GM12878 (cell line): ENCODE results near the gene PMF1. TPM values are rescaled to one million over a fixed set of nuclear protein-coding genes. Genes with fewer than 3 reads are reported as not detected.

Experiments
- BHLHE40 ChIP-seq, 2 experiments: fragments of 450-650 bp in 1 of 2; IDR thresholded peaks; 2 replicates each; pipeline ENCODE4 v1.6.1; 2011 to 2017; ENCODE audit warnings: low read depth in 2 of 2, borderline replicate concordance in 1 of 2, improper control_type of control experiment in 1 of 2, low read length in 1 of 2, mild to moderate bottlenecking in 1 of 2
- CEBPB ChIP-seq, 2 experiments: fragments of 150-350 bp in 1 of 2; IDR thresholded peaks; 2 replicates each; pipeline ENCODE4 v1.6.1; 2012 to 2014; ENCODE audit warnings: low read depth in 2 of 2, low read length in 2 of 2, borderline replicate concordance in 1 of 2, inconsistent platforms in 1 of 2
- E2F4 ChIP-seq: IDR thresholded peaks from 2 replicates; pipeline ENCODE4 v1.6.1; 2012; ENCODE audit warnings: low read depth, low read length, improper control_type of control experiment
- FOS ChIP-seq: IDR thresholded peaks from 3 replicates; pipeline ENCODE4 v1.6.1; 2011; ENCODE audit warnings: borderline replicate concordance; ENCODE audit not compliant: insufficient read length; ENCODE audit errors: extremely low read depth
- HDAC2 ChIP-seq: fragments of 200-600 bp; sonication (generic); IDR thresholded peaks from 2 replicates; pipeline ENCODE4 v1.6.1; 2017
- IKZF2 ChIP-seq, 2 experiments: fragments of 450-650 bp; IDR thresholded peaks; 2 replicates each; pipeline ENCODE4 v1.6.1; 2017; ENCODE audit warnings: mild to moderate bottlenecking in 2 of 2, moderate library complexity in 2 of 2
- JUNB ChIP-seq: IDR thresholded peaks from 2 replicates; pipeline ENCODE4 v1.6.1; 2016; ENCODE audit warnings: antibody characterized with exemption, mild to moderate bottlenecking
- MEF2B ChIP-seq: fragments of 450-650 bp; IDR thresholded peaks from 2 replicates; pipeline ENCODE4 v1.6.1; 2018; ENCODE audit warnings: mild to moderate bottlenecking, moderate library complexity; ENCODE audit not compliant: partially characterized antibody, poor library complexity, severe bottlenecking
- MTA3 ChIP-seq: IDR thresholded peaks from 2 replicates; pipeline ENCODE4 v1.6.1; 2012; ENCODE audit warnings: low read length, inconsistent platforms, borderline replicate concordance
- POLR2A ChIP-seq: IDR thresholded peaks from 2 replicates; pipeline ENCODE4 v1.6.1; 2011; ENCODE audit warnings: low read depth, mild to moderate bottlenecking, low read length
- POLR2AphosphoS5 ChIP-seq: IDR thresholded peaks from 2 replicates; pipeline ENCODE4 v1.6.1; 2011; ENCODE audit warnings: mild to moderate bottlenecking, low read length, inconsistent platforms
- RBBP5 ChIP-seq: fragments of 200-600 bp; sonication (generic); conservative IDR thresholded peaks from 2 replicates; pipeline ENCODE4 v1.6.1; 2016
- SKIL ChIP-seq: fragments of 450-650 bp; IDR thresholded peaks from 2 replicates; pipeline ENCODE4 v1.6.1; 2017; ENCODE audit warnings: mild to moderate bottlenecking, low read depth, inconsistent platforms; ENCODE audit not compliant: poor library complexity, severe bottlenecking
- SREBF1 ChIP-seq: IDR thresholded peaks from 2 replicates; pipeline ENCODE4 v1.6.1; 2012; ENCODE audit warnings: mild to moderate bottlenecking, low read length
- STAT3 ChIP-seq: IDR thresholded peaks from 2 replicates; pipeline ENCODE4 v1.6.1; 2011; ENCODE audit warnings: low read depth, low read length, improper control_type of control experiment
- SUZ12 ChIP-seq: fragments of 200-600 bp; sonication (generic); IDR thresholded peaks from one replicate; pipeline ENCODE4 v1.6.1; 2018; ENCODE audit warnings: antibody characterized with exemption, mild to moderate bottlenecking; ENCODE audit not compliant: unreplicated experiment
- USF1 ChIP-seq: IDR thresholded peaks from 2 replicates; pipeline ENCODE4 v1.6.1; 2011; ENCODE audit warnings: borderline replicate concordance, low read depth, mild to moderate bottlenecking, moderate library complexity, mixed read lengths, low read length; ENCODE audit not compliant: insufficient read depth; ENCODE audit errors: extremely low read length
- USF2 ChIP-seq: IDR thresholded peaks from 2 replicates; pipeline ENCODE4 v1.6.1; 2011; ENCODE audit warnings: low read depth, low read length, improper control_type of control experiment, borderline replicate concordance
- ZBTB33 ChIP-seq: fragments of 450-650 bp; IDR thresholded peaks from 2 replicates; pipeline ENCODE4 v1.6.1; 2017; ENCODE audit warnings: mild to moderate bottlenecking
- ZNF217 ChIP-seq: fragments of 450-650 bp; IDR thresholded peaks from 2 replicates; pipeline ENCODE4 v1.6.1; 2017; ENCODE audit warnings: antibody characterized with exemption, mild to moderate bottlenecking
- polyA plus RNA-seq, 11 experiments: library from polyadenylated mRNA; depleted of rRNA in 4 of 11; unstranded in 6 of 11; stranded (reverse) in 5 of 11; fragments of >200 nt; fragmentation: Nextera tagmentation in 4 of 11; fragmentation: Illumina TruSeq in 1 of 11; extraction: Ambion mirVana in 4 of 11; extraction: Trizol in 1 of 11; gene quantifications; 1 replicate in 1 of 11; 2 replicates in 10 of 11; pipeline versions ENCODE4 v1.2.1 to v1.2.3, GENCODE V29; 2011 to 2016; ENCODE audit warnings: inconsistent platforms in 2 of 11, missing spikeins in 2 of 11, low read depth in 1 of 11
- total RNA-seq, 4 experiments: library from RNA; depleted of rRNA in 3 of 4; stranded (reverse); fragments of >200 nt in 3 of 4; fragmentation: Illumina TruSeq in 1 of 4; extraction: Trizol in 1 of 4; gene quantifications; 2 replicates each; pipeline versions ENCODE4 v1.2.1 to v1.2.3, GENCODE V29; 2013 to 2021

PMF1 gene
- total and polyA plus RNA-seq, 10 of the 15 experiments (the other 5 are each of a cell fraction or from before 2014, with no cell fraction given) = 6.7 to 105 (median 67.3) TPM

- TF ChIP-seq IKZF2 (IDR thresholded peaks at IDR 0.05) = peak; percentile 22 to 45; a peak in 3 of 4 replicates
- TF ChIP-seq HDAC2 = no peak
- peak; percentile 94 for TF ChIP-seq POLR2A
- TF ChIP-seq SREBF1 = no peak
- no peak for TF ChIP-seq USF2
- no peak for TF ChIP-seq SUZ12
- TF ChIP-seq MEF2B = peak; percentile 27
- TF ChIP-seq RBBP5 = no peak
- TF ChIP-seq USF1 = no peak
- no peak for TF ChIP-seq STAT3
- TF ChIP-seq JUNB = 0 out of 2 replicates have a peak, but pooled peaks have one; percentile 8
- TF ChIP-seq SKIL = no peak
- TF ChIP-seq BHLHE40 (IDR thresholded peaks at IDR 0.05; ENCODE audit: borderline replicate concordance in 1 of 2, low read depth in 2 of 2, low read length in 1 of 2) = peak; percentile 31 to 38; a peak in 2 of 4 replicates
- peak; percentile 75 for TF ChIP-seq FOS
- TF ChIP-seq POLR2AphosphoS5 = peak; percentile 93
- TF ChIP-seq MTA3 = peak; percentile 86; the same call in 1 of the 2 replicates
- TF ChIP-seq ZBTB33 = no peak
- TF ChIP-seq CEBPB (IDR thresholded peaks at IDR 0.05; ENCODE audit: borderline replicate concordance in 1 of 2, low read depth in 2 of 2, low read length in 2 of 2) = no peak
- no peak for TF ChIP-seq ZNF217
- TF ChIP-seq E2F4 = no peak
Observed at GRCh38 chr1:156212833-156213643, at the start of gene PMF1 (continued).
